WTC11 (cell line): ENCODE results near the gene TMEM150A. TPM values are rescaled to one million over a fixed set of nuclear protein-coding genes. Genes with fewer than 3 reads are reported as not detected.
A peak's percentile ranks its signal among the peaks of the same experiment; 100 is the strongest.

ENCODE experiments used
- ATAC-seq: fragments of 200-7000 bp; cut with Tn5 transposase; 2 replicates; pipeline ENCODE4 v1.10.0; 2021; ENCODE audit warnings: mild to moderate bottlenecking, moderate library complexity
- CTCF ChIA-PET: fragments of 300-600 bp; sonication (Branson Sonifier 250); formaldehyde crosslinking; loops from one replicate; lab custom pipeline; 2021; ENCODE audit warnings: antibody characterized with exemption; lab: Charles Lee
- POLR2A ChIA-PET: fragments of 350-600 bp; sonication (Branson Sonifier 250); formaldehyde crosslinking; loops from one replicate; lab custom pipeline; 2021; ENCODE audit warnings: antibody characterized with exemption; lab: Charles Lee
- DNase-seq: peaks from one replicate; pipeline ENCODE4 v3.0.0; 2021; ENCODE audit warnings: low spot score
- H3K27ac Mint-ChIP-seq: 2 replicates; pipeline ENCODE4 v1.8.0; 2021; ENCODE audit warnings: mixed read lengths
- H3K27me3 Mint-ChIP-seq: 2 replicates; pipeline ENCODE4 v1.8.0; 2021; ENCODE audit warnings: low read depth, mild to moderate bottlenecking, moderate library complexity, mixed read lengths
- H3K36me3 Mint-ChIP-seq: 2 replicates; pipeline ENCODE4 v1.8.0; 2021; ENCODE audit warnings: mixed read lengths
- H3K4me1 Mint-ChIP-seq: 2 replicates; pipeline ENCODE4 v1.8.0; 2022; ENCODE audit warnings: mixed read lengths
- H3K4me3 Mint-ChIP-seq: 2 replicates; pipeline ENCODE4 v1.8.0; 2021; ENCODE audit warnings: mild to moderate bottlenecking, moderate library complexity, mixed read lengths
- H3K9me3 Mint-ChIP-seq: 2 replicates; pipeline ENCODE4 v1.8.0; 2021; ENCODE audit warnings: mixed read lengths
- CBFB ChIP-seq: sonication (generic); formaldehyde crosslinking; IDR thresholded peaks from 2 replicates; pipeline ENCODE4 v1.8.1; 2022; ENCODE audit warnings: mild to moderate bottlenecking, low read depth, missing genetic modification reagents
- ELF4 ChIP-seq: sonication (generic); formaldehyde crosslinking; IDR thresholded peaks from 2 replicates; pipeline ENCODE4 v1.8.1; 2022; ENCODE audit warnings: low read depth, mild to moderate bottlenecking, moderate library complexity, missing genetic modification reagents
- ESRRA ChIP-seq: sonication (generic); formaldehyde crosslinking; IDR thresholded peaks from 2 replicates; pipeline ENCODE4 v1.8.1; 2022; ENCODE audit warnings: mild to moderate bottlenecking, missing genetic modification reagents, borderline replicate concordance
- ETV6 ChIP-seq: sonication (generic); formaldehyde crosslinking; IDR thresholded peaks from 2 replicates; pipeline ENCODE4 v1.8.1; 2022; ENCODE audit warnings: mild to moderate bottlenecking, missing genetic modification reagents
- FOXP1 ChIP-seq: sonication (generic); formaldehyde crosslinking; IDR thresholded peaks from 2 replicates; pipeline ENCODE4 v1.8.0; 2022; ENCODE audit warnings: missing genetic modification reagents, mild to moderate bottlenecking, moderate library complexity, borderline replicate concordance
- HMGA2 ChIP-seq: fragments of 250-450 bp; sonication (Bioruptor Pico); IDR thresholded peaks from 2 replicates; pipeline ENCODE4 v1.4.0; 2021; ENCODE audit warnings: mild to moderate bottlenecking, moderate library complexity
- JAZF1 ChIP-seq: fragments of 250-450 bp; sonication (Bioruptor Pico); IDR thresholded peaks from 2 replicates; pipeline ENCODE4 v1.9.0; 2021; ENCODE audit warnings: moderate library complexity, mild to moderate bottlenecking, inconsistent platforms
- KAT7 ChIP-seq: sonication (generic); formaldehyde crosslinking; IDR thresholded peaks from 2 replicates; pipeline ENCODE4 v1.8.1; 2023; ENCODE audit warnings: missing genetic modification reagents, mild to moderate bottlenecking, borderline replicate concordance
- MXD4 ChIP-seq: fragments of 250-450 bp; sonication (Bioruptor Pico); IDR thresholded peaks from 2 replicates; pipeline ENCODE4 v1.8.0; 2021; ENCODE audit warnings: mild to moderate bottlenecking, moderate library complexity, borderline replicate concordance
- NR3C1 ChIP-seq: sonication (generic); formaldehyde crosslinking; conservative IDR thresholded peaks from 2 replicates; pipeline ENCODE4 v1.8.1; 2023; ENCODE audit warnings: low read depth, mild to moderate bottlenecking, missing genetic modification reagents
- SP1 ChIP-seq: sonication (generic); formaldehyde crosslinking; conservative IDR thresholded peaks from 2 replicates; pipeline ENCODE4 v1.8.1; 2022; ENCODE audit warnings: missing genetic modification reagents
- ZNF121 ChIP-seq: sonication (generic); formaldehyde crosslinking; IDR thresholded peaks from 2 replicates; pipeline ENCODE4 v1.8.0; 2023; ENCODE audit warnings: missing genetic modification reagents
- ZNF396 ChIP-seq: fragments of 250-450 bp; sonication (Bioruptor Pico); IDR thresholded peaks from 2 replicates; pipeline ENCODE4 v1.8.0; 2021; ENCODE audit warnings: mild to moderate bottlenecking, moderate library complexity, borderline replicate concordance
- total RNA-seq: library from RNA; stranded (reverse); gene quantifications from 3 replicates; pipeline ENCODE4 v1.2.3, GENCODE V29; 2021
- TF ChIP-seq, protein P1 (sequence below): fragments of 250-450 bp; sonication (Bioruptor Pico); conservative IDR thresholded peaks from 2 replicates; pipeline ENCODE4 v1.9.0; 2021; ENCODE audit warnings: mild to moderate bottlenecking
- TF ChIP-seq, protein P2 (sequence below): sonication (generic); formaldehyde crosslinking; IDR thresholded peaks from 2 replicates; pipeline ENCODE4 v1.8.1; 2022; ENCODE audit warnings: low read depth, missing genetic modification reagents, borderline replicate concordance
- TF ChIP-seq, protein P3 (sequence below): sonication (generic); formaldehyde crosslinking; IDR thresholded peaks from 2 replicates; pipeline ENCODE4 v1.8.1; 2022; ENCODE audit warnings: missing genetic modification reagents, borderline replicate concordance
- TF ChIP-seq, protein P4 (sequence below): sonication (generic); formaldehyde crosslinking; IDR thresholded peaks from 2 replicates; pipeline ENCODE4 v1.8.1; 2023; ENCODE audit warnings: mild to moderate bottlenecking, missing genetic modification reagents
- TF ChIP-seq, protein P5 (sequence below): sonication (generic); formaldehyde crosslinking; IDR thresholded peaks from 2 replicates; pipeline ENCODE4 v1.8.1; 2023; ENCODE audit warnings: mild to moderate bottlenecking, missing genetic modification reagents
- TF ChIP-seq, protein P6 (sequence below): fragments of 250-450 bp; sonication (Bioruptor Pico); IDR thresholded peaks from 2 replicates; pipeline ENCODE4 v1.9.0; 2021; ENCODE audit warnings: mild to moderate bottlenecking

Gene TMEM150A
- total RNA-seq, 1 experiment from 2014 or later: 20.9 TPM

DNA sequence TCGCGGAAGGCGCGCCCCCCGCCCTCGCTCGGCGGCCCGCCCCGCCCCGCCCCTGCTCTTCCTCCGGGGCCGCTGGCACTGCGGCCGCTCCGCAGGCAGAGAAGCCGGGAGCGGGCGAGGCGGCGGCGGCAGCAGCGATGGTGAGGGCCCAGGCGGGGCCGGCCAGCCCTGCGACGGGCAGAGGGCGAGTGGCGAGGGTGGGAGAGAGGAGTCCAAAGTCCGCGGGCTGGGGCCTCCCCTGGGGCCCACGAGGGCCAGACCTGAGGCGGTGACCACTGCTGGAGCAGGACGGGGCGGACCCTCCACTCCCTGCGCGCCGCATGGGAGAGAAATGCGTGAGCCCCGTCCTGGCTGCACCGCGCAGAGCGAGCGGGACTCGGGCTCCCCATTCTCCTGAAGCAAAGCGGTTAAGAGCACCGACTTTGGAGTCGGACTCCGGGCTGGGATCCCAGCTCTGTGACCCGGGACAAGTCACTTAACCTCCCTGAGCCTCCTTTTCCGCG lies 18.1 kb downstream of the TMEM150A start, which contains the start of gene VAMP5 (continued):
- 0 out of 2 replicates have a peak, but pooled peaks have one; percentile 35 for TF ChIP-seq FOXP1

DNA sequence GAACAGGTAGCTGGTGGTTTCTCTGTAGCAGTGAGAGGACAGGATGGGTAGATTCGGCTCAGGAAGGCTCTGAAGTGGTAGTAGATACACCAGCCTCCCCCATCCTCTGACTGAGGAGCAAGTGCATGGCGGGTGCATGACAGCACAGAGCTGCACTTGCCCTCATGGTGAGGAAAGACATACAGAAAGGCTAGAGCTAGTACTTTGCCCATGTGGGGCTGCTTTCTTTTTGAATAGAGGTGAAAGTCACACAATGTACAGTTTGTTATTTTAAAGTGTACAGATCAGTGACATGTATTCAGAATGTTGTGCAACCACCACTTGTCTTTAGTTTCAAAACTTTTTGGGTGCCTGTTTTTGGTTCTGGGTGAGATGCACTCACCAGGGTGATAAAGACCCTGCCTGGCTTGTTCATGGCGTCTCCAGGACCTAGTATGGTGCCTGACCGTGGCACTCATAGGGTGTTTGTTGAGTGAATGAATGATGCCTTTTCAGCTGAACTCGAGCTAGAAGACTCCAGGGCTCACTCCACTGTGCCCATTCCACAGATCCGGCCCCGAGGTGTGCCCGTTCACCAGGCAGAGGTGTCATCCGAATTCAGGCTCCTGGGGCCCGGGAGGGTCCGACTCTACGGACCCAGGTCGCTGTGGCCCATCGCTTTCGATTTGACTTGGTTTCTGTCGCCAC lies 18.7 kb downstream of the TMEM150A start:
- ATAC-seq (no peak), DNase-seq (no peak)
- Mint-ChIP-seq H3K9me3 (no peaks in the 10 kb centered on the region), H3K36me3 (0 out of 2 replicates have a peak, but pooled peaks cover 3% of the 10 kb centered on the region), H3K4me1 (peaks cover 25% of the 10 kb centered on the region)
- TF ChIP-seq ELF4 (no peak), MXD4 (CRISPR knock-in tag) (no peak), JAZF1 (CRISPR knock-in tag) (no peak), CBFB (CRISPR knock-in tag) (no peak), KAT7 (CRISPR knock-in tag) (no peak), ESRRA (no peak), ZNF121 (CRISPR knock-in tag) (no peak), ZNF396 (CRISPR knock-in tag) (no peak), HMGA2 (CRISPR knock-in tag) (no peak), SP1 (CRISPR knock-in tag) (no peak), ETV6 (CRISPR knock-in tag) (no peak), NR3C1 (no peak)
- TF ChIP-seq, protein P1, sequence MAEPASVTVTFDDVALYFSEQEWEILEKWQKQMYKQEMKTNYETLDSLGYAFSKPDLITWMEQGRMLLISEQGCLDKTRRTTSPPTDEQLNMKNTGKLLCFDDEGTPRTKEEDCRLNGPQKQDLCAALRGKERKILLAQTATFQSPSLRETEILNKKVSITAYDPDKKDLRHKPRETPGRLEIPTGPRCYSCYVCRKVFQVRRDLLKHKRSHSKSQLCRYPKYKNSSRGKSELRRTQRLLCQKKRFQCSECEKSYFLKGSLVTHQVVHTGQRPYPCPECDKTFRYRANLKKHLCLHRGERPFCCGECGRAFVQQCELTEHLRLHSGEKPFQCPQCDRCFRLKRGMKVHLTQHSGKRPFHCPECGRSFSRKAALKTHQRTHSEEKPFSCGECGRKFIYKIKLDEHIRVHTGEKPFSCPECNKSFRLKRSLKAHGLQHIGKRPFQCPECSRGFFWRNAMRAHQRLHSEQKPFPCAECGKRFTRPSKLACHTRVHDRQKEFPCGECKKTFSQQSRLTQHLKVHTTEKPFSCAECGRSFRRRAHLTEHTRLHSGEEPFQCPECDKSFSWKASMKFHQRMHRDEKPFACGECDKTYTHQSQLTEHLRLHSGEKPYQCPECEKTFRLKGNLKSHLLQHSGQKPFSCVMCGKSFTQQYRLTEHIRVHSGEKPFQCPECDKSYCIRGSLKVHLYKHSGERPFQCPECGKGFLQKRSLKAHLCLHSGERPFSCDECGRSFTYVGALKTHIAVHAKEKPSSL (CRISPR knock-in tag): no peak
- TF ChIP-seq, protein P2, sequence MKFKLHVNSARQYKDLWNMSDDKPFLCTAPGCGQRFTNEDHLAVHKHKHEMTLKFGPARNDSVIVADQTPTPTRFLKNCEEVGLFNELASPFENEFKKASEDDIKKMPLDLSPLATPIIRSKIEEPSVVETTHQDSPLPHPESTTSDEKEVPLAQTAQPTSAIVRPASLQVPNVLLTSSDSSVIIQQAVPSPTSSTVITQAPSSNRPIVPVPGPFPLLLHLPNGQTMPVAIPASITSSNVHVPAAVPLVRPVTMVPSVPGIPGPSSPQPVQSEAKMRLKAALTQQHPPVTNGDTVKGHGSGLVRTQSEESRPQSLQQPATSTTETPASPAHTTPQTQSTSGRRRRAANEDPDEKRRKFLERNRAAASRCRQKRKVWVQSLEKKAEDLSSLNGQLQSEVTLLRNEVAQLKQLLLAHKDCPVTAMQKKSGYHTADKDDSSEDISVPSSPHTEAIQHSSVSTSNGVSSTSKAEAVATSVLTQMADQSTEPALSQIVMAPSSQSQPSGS (CRISPR knock-in tag): no peak
- TF ChIP-seq, protein P3, sequence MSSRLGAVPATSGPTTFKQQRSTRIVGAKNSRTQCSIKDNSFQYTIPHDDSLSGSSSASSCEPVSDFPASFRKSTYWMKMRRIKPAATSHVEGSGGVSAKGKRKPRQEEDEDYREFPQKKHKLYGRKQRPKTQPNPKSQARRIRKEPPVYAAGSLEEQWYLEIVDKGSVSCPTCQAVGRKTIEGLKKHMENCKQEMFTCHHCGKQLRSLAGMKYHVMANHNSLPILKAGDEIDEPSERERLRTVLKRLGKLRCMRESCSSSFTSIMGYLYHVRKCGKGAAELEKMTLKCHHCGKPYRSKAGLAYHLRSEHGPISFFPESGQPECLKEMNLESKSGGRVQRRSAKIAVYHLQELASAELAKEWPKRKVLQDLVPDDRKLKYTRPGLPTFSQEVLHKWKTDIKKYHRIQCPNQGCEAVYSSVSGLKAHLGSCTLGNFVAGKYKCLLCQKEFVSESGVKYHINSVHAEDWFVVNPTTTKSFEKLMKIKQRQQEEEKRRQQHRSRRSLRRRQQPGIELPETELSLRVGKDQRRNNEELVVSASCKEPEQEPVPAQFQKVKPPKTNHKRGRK (CRISPR knock-in tag): no peak
- TF ChIP-seq, protein P4, sequence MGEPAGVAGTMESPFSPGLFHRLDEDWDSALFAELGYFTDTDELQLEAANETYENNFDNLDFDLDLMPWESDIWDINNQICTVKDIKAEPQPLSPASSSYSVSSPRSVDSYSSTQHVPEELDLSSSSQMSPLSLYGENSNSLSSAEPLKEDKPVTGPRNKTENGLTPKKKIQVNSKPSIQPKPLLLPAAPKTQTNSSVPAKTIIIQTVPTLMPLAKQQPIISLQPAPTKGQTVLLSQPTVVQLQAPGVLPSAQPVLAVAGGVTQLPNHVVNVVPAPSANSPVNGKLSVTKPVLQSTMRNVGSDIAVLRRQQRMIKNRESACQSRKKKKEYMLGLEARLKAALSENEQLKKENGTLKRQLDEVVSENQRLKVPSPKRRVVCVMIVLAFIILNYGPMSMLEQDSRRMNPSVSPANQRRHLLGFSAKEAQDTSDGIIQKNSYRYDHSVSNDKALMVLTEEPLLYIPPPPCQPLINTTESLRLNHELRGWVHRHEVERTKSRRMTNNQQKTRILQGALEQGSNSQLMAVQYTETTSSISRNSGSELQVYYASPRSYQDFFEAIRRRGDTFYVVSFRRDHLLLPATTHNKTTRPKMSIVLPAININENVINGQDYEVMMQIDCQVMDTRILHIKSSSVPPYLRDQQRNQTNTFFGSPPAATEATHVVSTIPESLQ (CRISPR knock-in tag): no peak
- TF ChIP-seq, protein P5, sequence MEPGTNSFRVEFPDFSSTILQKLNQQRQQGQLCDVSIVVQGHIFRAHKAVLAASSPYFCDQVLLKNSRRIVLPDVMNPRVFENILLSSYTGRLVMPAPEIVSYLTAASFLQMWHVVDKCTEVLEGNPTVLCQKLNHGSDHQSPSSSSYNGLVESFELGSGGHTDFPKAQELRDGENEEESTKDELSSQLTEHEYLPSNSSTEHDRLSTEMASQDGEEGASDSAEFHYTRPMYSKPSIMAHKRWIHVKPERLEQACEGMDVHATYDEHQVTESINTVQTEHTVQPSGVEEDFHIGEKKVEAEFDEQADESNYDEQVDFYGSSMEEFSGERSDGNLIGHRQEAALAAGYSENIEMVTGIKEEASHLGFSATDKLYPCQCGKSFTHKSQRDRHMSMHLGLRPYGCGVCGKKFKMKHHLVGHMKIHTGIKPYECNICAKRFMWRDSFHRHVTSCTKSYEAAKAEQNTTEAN (CRISPR knock-in tag): no peak
- TF ChIP-seq, protein P6, sequence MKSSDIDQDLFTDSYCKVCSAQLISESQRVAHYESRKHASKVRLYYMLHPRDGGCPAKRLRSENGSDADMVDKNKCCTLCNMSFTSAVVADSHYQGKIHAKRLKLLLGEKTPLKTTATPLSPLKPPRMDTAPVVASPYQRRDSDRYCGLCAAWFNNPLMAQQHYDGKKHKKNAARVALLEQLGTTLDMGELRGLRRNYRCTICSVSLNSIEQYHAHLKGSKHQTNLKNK: no peak
- TF ChIP-seq, all 79 proteins: peak for 0
- Mint-ChIP-seq H3K4me3 (peak overlapping the region; percentile 65), H3K27ac (no peak overlapping the region), H3K27me3 (peaks cover 40% of the 10 kb centered on the region)
- POLR2A ChIA-PET: no interaction called here
- CTCF ChIA-PET: no interaction called here
